Common myeloid progenitor, CD34-positive (primary cell): ENCODE results near the gene FAU.

Experiments used
- CTCF ChIA-PET: fragments of 350-600 bp; sonication (Branson Sonifier 250); formaldehyde crosslinking; loops from one replicate; lab custom pipeline; 2021; ENCODE audit warnings: antibody characterized with exemption; lab: Charles Lee
- POLR2A ChIA-PET: fragments of 350-600 bp; sonication (Branson Sonifier 250); formaldehyde crosslinking; loops from one replicate; lab custom pipeline; 2021; ENCODE audit warnings: antibody characterized with exemption; lab: Charles Lee
- DNase-seq, 3 donors: peaks; one replicate each; pipeline versions ENCODE4 v3.0.0 to v3.0.0-alpha.2; 2013
- H3K27ac ChIP-seq, 2 experiments: 1 replicate in 1 of 2; 2 replicates in 1 of 2; pipeline ENCODE4 v1.7.0; 2013; ENCODE audit warnings: inconsistent platforms in 2 of 2, low read length in 2 of 2, mild to moderate bottlenecking in 2 of 2, low read depth in 1 of 2, moderate library complexity in 1 of 2; ENCODE audit not compliant: severe bottlenecking in 2 of 2, insufficient read depth in 1 of 2, poor library complexity in 1 of 2
- H3K27me3 ChIP-seq, 5 experiments: replicated peaks in 2 of 5; 1 replicate in 3 of 5; 2 replicates in 2 of 5; pipeline versions ENCODE4 v1.6.1 to v1.7.0; 2013; ENCODE audit warnings: low read length in 4 of 5, mild to moderate bottlenecking in 2 of 5, moderate library complexity in 2 of 5, inconsistent platforms in 1 of 5; ENCODE audit not compliant: insufficient read depth in 5 of 5, control insufficient read depth in 4 of 5
- H3K36me3 ChIP-seq, 4 experiments: 1 replicate in 2 of 4; 2 replicates in 2 of 4; pipeline versions ENCODE4 v1.6.1 to v1.7.0; 2013; ENCODE audit warnings: low read length in 3 of 4, control low read depth in 1 of 4, mild to moderate bottlenecking in 1 of 4; ENCODE audit not compliant: control insufficient read depth in 4 of 4, insufficient read depth in 4 of 4
- H3K4me1 ChIP-seq, 4 experiments: 1 replicate in 3 of 4; 2 replicates in 1 of 4; pipeline versions ENCODE4 v1.6.1 to v1.7.1; 2013; ENCODE audit warnings: low read length in 3 of 4, mild to moderate bottlenecking in 3 of 4, control low read depth in 1 of 4, inconsistent platforms in 1 of 4, moderate library complexity in 1 of 4; ENCODE audit not compliant: control insufficient read depth in 4 of 4, insufficient read depth in 4 of 4; ENCODE audit errors: control extremely low read depth in 1 of 4
- H3K4me3 ChIP-seq, 7 experiments: 1 replicate in 4 of 7; 2 replicates in 3 of 7; pipeline versions ENCODE4 v1.5.1 to v1.7.0; 2013; ENCODE audit warnings: mild to moderate bottlenecking in 7 of 7, low read length in 6 of 7, moderate library complexity in 6 of 7, inconsistent platforms in 2 of 7, low read depth in 2 of 7, control low read depth in 1 of 7; ENCODE audit not compliant: insufficient read depth in 4 of 7, control insufficient read depth in 1 of 7; ENCODE audit errors: extremely low read depth in 1 of 7
- H3K9me3 ChIP-seq, 5 experiments: 1 replicate in 4 of 5; 2 replicates in 1 of 5; pipeline versions ENCODE4 v1.6.1 to v1.7.1; 2013; ENCODE audit warnings: low read length in 4 of 5, mild to moderate bottlenecking in 2 of 5, inconsistent platforms in 1 of 5, low read depth in 1 of 5, moderate library complexity in 1 of 5; ENCODE audit not compliant: control insufficient read depth in 4 of 5, insufficient read depth in 2 of 5; ENCODE audit errors: control extremely low read depth in 1 of 5
- WGBS: methylation state at CpG from one replicate; pipeline ENCODE4 v1.1.5; 2013; ENCODE audit not compliant: insufficient coverage; 5-methylcytosine and 5-hydroxymethylcytosine counted together

Gene FAU

DNA sequence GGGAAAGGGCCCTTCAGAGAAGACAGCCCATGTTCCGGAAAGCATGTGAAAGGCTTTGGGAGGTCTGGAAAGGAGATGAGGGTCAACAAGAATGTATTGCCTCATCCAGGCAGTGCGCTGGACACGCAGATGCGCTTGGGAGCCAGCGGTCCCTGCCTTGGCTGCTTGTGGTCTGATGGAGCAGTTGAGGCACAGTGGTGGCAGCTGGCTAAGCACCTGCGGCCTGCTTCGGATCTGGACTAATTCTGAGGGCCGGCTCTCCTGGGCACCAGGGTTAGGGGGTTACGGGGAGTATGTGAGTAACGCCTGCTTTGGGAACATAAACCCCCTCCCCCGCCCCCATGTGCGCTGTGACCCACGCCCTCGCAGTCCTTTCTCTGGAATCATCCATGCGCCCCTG lies 14.9 kb downstream of the FAU start:
- H3K4me1 ChIP-seq: peaks cover 0 to 15% (median 15%) of the 10 kb centered on the region in 4 experiments
- H3K27me3 ChIP-seq: no peaks in the 10 kb centered on the region
- H3K36me3 ChIP-seq: peaks cover 2 to 62% (median 41%) of the 10 kb centered on the region in 4 experiments
- no peaks in the 10 kb centered on the region for H3K9me3 ChIP-seq
- WGBS: 98% methylated on average over 11 of the region's 15 CpGs
- no peak for DNase-seq
- H3K4me3 ChIP-seq: no peak overlapping the region
- POLR2A ChIA-PET: interaction anchor here (0.9 kb wide), 1 partner anchor 7 kb away, joined by 4 read pairs; no protein-coding TSS in a partner anchor
- no peak overlapping the region for H3K27ac ChIP-seq
- CTCF ChIA-PET: interaction anchor here (1.2 to 1.9 kb wide), 4 partner anchors 10 to 79 kb away, joined by 3 to 7 read pairs (median 4); no protein-coding TSS in a partner anchor

DNA sequence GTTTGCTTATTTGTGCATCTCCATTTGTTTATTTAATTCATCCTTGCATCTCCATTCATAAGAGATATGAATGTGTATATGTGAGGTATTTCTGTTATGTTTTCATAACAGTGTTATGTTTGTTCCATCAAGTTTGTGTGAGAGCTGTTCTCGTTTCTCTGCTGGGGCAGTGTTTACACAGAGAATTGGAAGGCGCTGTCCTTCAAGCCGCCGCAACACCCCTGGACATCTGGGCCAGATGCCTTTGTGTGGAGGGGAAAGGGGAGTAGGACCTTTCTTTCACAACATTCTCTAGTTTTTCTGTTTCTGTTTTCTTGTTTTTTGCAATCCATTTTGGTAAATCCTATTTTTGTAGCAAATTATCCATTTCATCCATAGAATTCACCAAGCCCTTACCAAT lies 17.3 kb downstream of the FAU start:
- CTCF ChIA-PET: interaction anchor here (1.1 to 3.6 kb wide), 3 partner anchors 7 to 90 kb away, joined by 3 to 28 read pairs (median 3); partner anchors contain the start of gene TM7SF2
- Histone ChIP-seq H3K4me3 (no peak overlapping the region), H3K4me1 (no peaks in the 10 kb centered on the region), H3K27me3 (no peaks in the 10 kb centered on the region), H3K9me3 (no peaks in the 10 kb centered on the region), H3K27ac (no peak overlapping the region), H3K36me3 (peaks cover 2 to 60% (median 33%) of the 10 kb centered on the region in 4 experiments)
- WGBS: 86% methylated on average over 1 of the region's 4 CpGs
- POLR2A ChIA-PET: no interaction called here
- DNase-seq: no peak

DNA sequence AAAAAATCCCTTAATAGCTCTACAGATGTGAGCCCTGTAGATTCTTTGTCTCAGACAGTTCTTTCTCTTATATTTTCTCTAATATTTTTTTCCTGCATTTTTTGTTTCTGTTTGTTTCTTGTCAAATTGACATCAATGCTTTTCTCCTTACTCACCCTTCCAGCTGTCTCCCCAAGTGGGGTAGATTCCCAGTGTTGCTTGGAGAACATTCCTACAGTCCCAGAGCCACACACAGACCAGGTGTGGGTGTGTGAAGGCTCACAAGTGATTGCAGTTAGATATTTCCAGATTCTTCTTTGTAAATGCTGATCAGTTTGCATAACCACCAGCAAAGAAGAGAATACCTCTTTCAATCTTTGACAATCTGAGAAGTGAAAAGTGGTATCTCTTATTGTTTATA lies 18.5 kb downstream of the FAU start:
- no peak for DNase-seq
- Histone ChIP-seq H3K27me3 (no peaks in the 10 kb centered on the region), H3K36me3 (peaks cover 2 to 56% (median 27%) of the 10 kb centered on the region in 4 experiments), H3K9me3 (no peaks in the 10 kb centered on the region), H3K4me1 (no peaks in the 10 kb centered on the region), H3K27ac (no peak overlapping the region), H3K4me3 (no peak overlapping the region)
- ChIA-PET CTCF (interaction anchor here (1.0 to 3.6 kb wide), 6 partner anchors 8 to 254 kb away, joined by 3 to 28 read pairs (median 3); partner anchors contain the start of gene TM7SF2), POLR2A (no interaction called here)

DNA sequence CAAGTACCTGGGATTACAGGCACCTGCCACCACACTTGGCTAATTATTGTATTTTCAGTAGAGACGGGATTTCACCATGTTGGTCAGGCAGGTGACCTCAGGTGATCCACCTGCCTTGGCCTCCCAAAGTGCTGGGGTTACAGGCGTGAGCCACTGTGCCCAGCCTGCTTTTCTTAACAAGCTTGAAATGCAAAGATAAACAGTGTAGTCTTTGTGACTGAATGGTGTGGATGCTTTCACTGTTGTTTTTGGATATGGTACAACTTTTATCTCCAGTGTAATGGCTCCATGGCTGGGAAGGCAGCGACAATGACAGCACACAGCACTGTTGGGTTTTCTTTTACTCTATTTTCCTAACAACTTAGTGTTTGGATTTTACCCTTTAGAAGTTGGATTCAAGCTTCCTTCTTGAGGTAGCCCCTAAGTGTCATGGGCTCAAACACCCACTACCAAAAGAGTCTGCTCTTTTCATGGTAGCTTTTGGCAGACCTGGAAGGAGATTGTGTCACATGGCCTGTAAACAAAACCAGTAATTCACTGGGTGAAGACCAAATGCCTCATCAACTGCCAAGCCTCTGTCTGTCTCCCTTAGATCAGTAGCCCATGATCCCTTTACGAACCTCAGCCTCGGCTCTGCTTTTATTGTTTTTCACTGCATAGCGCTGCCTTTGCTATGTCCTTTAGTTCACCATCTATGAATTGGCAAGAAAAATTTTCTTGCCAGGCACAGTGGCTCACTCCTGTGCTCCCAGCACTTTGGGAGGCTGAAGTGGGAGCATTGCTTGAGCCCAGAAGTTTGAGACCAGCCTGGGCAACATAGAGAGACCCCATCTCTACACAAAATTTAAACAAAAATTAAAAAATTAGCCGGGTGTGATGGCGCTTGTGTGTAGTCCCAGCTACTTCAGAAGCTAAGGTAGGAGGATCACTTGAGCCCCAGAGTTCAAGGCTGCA lies 19.5 kb downstream of the FAU start:
- Histone ChIP-seq H3K27me3 (no peaks in the 10 kb centered on the region), H3K9me3 (no peaks in the 10 kb centered on the region), H3K4me3 (no peak overlapping the region), H3K27ac (no peak overlapping the region), H3K36me3 (peaks cover 2 to 51% (median 27%) of the 10 kb centered on the region in 4 experiments), H3K4me1 (peaks cover 0 to 2% (median under 1%) of the 10 kb centered on the region in 4 experiments)
- POLR2A ChIA-PET: no interaction called here
- CTCF ChIA-PET: interaction anchor here (0.5 to 3.6 kb wide), 6 partner anchors 9 to 253 kb away, joined by 3 to 28 read pairs (median 4); partner anchors contain the start of gene TM7SF2
- WGBS: 94% methylated on average over 7 of the region's 8 CpGs
- DNase-seq: no peak

DNA sequence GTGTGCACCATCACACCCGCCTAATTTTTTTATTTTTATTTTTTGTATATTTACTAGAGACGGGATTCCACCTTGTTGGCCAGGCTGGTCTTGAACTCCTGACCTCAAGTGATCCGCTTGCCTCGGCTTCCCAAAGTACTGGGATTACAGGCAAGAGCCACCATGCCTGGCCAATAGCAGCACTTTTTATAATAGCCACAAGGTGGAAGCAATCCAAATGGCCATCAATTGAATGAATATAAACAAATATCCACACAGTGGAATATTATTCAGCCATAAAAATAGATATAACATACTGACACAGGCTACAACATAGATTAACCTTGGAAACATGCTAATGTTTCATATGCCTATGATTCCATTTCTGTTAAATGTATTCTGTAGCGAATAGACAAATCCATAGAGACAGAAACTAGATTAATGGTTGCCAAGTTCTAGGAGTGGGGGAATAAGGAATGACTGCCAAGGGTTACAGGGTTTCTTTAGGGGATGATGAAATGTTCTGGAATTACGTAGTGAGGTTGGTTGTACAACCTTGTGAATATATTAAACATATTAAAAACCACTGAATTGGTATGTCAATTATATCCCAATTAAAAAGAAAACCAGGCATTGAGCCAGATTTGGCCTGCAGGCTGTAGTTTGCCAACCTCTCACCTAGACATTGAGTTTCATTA lies 21.1 kb downstream of the FAU start:
- H3K36me3 ChIP-seq: peaks cover under 1 to 42% (median 22%) of the 10 kb centered on the region in 4 experiments
- H3K9me3 ChIP-seq: no peaks in the 10 kb centered on the region
- ChIA-PET POLR2A (interaction anchor here (2.0 kb wide), 1 partner anchor 10 kb away, joined by 5 read pairs; no protein-coding TSS in a partner anchor), CTCF (interaction anchor here (1.3 to 4.9 kb wide), 4 partner anchors 11 to 97 kb away, joined by 4 to 56 read pairs (median 17); partner anchors contain the start of gene TM7SF2)
- no peak for DNase-seq
- no peak overlapping the region for H3K4me3 ChIP-seq
- WGBS: 100% methylated on average over 3 of the region's 6 CpGs
- peaks cover 4 to 11% (median 7%) of the 10 kb centered on the region in 4 experiments for H3K4me1 ChIP-seq
- peak overlapping the region in 1 of 2 experiments; percentile 41 for H3K27ac ChIP-seq
- no peaks in the 10 kb centered on the region for H3K27me3 ChIP-seq

DNA sequence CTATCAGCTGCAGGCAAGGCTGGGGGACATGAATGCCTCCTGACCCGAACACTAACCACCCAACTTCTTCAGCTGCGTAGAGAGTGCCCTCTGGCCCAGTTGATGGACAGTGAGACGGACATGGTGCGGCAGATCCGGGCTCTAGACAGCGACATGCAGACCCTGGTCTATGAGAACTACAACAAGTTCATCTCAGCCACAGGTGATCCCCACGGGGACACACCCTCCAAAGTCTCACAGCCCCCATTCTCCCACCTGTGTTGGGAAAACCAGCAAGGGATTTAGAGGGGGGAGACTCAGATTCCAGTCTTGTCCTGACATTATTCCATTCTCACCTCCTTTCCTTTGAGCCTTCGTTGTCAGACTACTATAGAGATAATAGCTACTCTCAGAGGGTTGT lies 25.0 kb downstream of the FAU start:
- POLR2A ChIA-PET: interaction anchor here (1.2 to 1.6 kb wide), 3 partner anchors 14 to 84 kb away, joined by 3 to 5 read pairs (median 5); partner anchors contain the start of gene TM7SF2
- peaks cover 0 to 15% (median 10%) of the 10 kb centered on the region in 4 experiments for H3K36me3 ChIP-seq
- H3K9me3 ChIP-seq: no peaks in the 10 kb centered on the region
- WGBS: 66% methylated on average over 5 of the region's 8 CpGs
- H3K27ac ChIP-seq: peak overlapping the region; percentile 68 to 86
- no peaks in the 10 kb centered on the region for H3K27me3 ChIP-seq
- peak overlapping the region in 6 of 7 experiments; percentile 62 to 91 (median 80) for H3K4me3 ChIP-seq
- H3K4me1 ChIP-seq: peaks cover 4 to 15% (median 9%) of the 10 kb centered on the region in 4 experiments
- DNase-seq: no peak
- CTCF ChIA-PET: interaction anchor here (0.8 to 4.9 kb wide), 7 partner anchors 9 to 248 kb away, joined by 3 to 56 read pairs (median 4); partner anchors contain the start of genes ARL2 and TM7SF2
